Rectal smooth muscle tissue (tissue), 1 donor: ENCODE results near the gene ULK4.
"Not testable (repeated sequence)": the region's sequence is repeated elsewhere in the genome, so short reads cannot be mapped to it uniquely, and the experiment has no call there.

ENCODE experiments used
- H3K27ac ChIP-seq: one replicate; pipeline ENCODE4 v1.7.0; 2013; ENCODE audit warnings: low read depth, low read length, inconsistent platforms
- H3K27me3 ChIP-seq: one replicate; pipeline ENCODE4 v1.7.0; 2013; ENCODE audit warnings: low read length; ENCODE audit not compliant: control insufficient read depth, insufficient read depth
- H3K36me3 ChIP-seq: one replicate; pipeline ENCODE4 v1.7.0; 2013; ENCODE audit warnings: low read length; ENCODE audit not compliant: control insufficient read depth, insufficient read depth
- H3K4me1 ChIP-seq: one replicate; pipeline ENCODE4 v1.7.0; 2013; ENCODE audit warnings: low read length; ENCODE audit not compliant: control insufficient read depth, insufficient read depth
- H3K4me3 ChIP-seq: one replicate; pipeline ENCODE4 v1.7.0; 2013; ENCODE audit warnings: low read length
- H3K9ac ChIP-seq: one replicate; pipeline ENCODE4 v1.7.0; 2013; ENCODE audit warnings: low read length

Gene ULK4

GRCh38 chr3:41668379-41668778, 293.5 kb downstream of the ULK4 start:
- no peaks in the 10 kb centered on the region for H3K27me3 ChIP-seq
- no peaks in the 10 kb centered on the region for H3K4me1 ChIP-seq
- H3K36me3 ChIP-seq = no peaks in the 10 kb centered on the region
- H3K9ac ChIP-seq = no peak overlapping the region
- no peak overlapping the region for H3K27ac ChIP-seq
- no peak overlapping the region for H3K4me3 ChIP-seq

DNA sequence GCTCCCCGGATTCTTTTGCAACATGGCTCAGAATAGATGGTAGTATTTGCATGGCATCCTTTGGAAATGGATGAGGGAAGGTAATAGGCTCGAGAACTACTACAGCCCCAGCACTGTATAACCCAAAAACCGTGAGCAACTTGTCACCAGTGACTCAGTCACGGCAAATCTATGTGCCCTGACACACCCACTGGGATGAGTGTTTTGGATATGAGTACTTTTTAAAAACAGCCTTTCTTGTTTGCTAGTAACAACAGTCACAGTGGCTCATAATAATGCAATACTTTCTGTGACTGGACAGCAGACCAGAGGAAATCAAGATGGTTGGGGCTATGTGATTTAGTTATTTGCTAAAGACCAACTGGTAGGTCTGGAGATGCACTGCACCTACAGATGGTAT, 299.6 kb downstream of the ULK4 start:
- H3K27ac ChIP-seq = no peak overlapping the region
- H3K9ac ChIP-seq = no peak overlapping the region
- no peaks in the 10 kb centered on the region for H3K4me1 ChIP-seq
- no peaks in the 10 kb centered on the region for H3K27me3 ChIP-seq
- H3K36me3 ChIP-seq = no peaks in the 10 kb centered on the region
- H3K4me3 ChIP-seq = no peak overlapping the region

DNA sequence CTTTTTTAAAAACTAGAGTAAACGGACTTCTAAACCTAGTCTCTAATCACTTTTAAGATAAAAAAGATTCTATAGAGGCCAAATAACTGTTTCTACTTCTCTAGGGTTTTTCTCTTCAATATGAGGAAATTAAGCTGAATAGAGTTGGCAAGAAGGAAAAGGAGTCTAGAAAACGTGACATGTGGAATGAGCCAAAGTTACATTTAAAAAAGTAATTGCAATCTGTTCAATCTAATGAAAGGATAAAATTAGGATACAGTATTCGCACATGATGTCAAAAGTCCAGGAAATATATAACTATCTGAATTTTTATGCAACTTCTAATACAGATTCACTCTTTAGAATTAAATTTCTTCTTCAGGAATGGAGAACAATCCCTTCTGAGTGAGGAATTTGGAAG, 300.1 kb downstream of the ULK4 start:
- H3K4me1 ChIP-seq = no peaks in the 10 kb centered on the region
- H3K4me3 ChIP-seq = no peak overlapping the region
- no peak overlapping the region for H3K27ac ChIP-seq
- H3K27me3 ChIP-seq = no peaks in the 10 kb centered on the region
- no peaks in the 10 kb centered on the region for H3K36me3 ChIP-seq
- no peak overlapping the region for H3K9ac ChIP-seq

DNA sequence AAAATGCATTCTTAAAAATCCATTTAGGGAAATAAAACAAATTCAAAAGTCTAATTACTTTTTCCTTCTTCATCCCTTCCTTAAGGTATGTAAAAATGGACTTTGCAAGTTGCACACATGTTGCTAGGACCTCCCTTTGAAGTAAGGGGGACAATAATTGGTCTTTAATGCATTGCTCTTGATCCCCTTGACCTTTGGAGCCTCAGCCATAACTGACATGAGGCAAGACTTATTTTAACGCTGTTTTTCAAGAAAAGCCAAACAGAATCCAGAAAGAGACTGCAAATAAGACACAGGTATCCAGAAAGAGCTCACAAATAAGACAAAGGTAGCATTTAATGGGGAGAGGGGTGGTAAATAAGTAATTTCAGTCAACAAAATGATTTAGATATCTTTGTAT, 301.4 kb downstream of the ULK4 start:
- Histone ChIP-seq H3K27me3 (no peaks in the 10 kb centered on the region), H3K4me1 (no peaks in the 10 kb centered on the region), H3K36me3 (no peaks in the 10 kb centered on the region), H3K9ac (no peak overlapping the region), H3K4me3 (no peak overlapping the region), H3K27ac (no peak overlapping the region)

- Histone ChIP-seq H3K36me3 (no peaks in the 10 kb centered on the region), H3K4me3 (no peak overlapping the region), H3K27me3 (no peaks in the 10 kb centered on the region), H3K27ac (no peak overlapping the region), H3K4me1 (peaks cover 2% of the 10 kb centered on the region), H3K9ac (no peak overlapping the region)
These were observed 308.2 kb downstream of the ULK4 start for GRCh38 chr3:41653571-41654239.

GRCh38 chr3:41652931-41653330, 309.0 kb downstream of the ULK4 start:
- H3K4me1 ChIP-seq = peaks cover 2% of the 10 kb centered on the region
- no peak overlapping the region for H3K27ac ChIP-seq
- H3K36me3 ChIP-seq = no peaks in the 10 kb centered on the region
- H3K9ac ChIP-seq = no peak overlapping the region
- H3K4me3 ChIP-seq = no peak overlapping the region
- H3K27me3 ChIP-seq = no peaks in the 10 kb centered on the region

GRCh38 chr3:41652506-41652905, 309.4 kb downstream of the ULK4 start:
- Histone ChIP-seq H3K27me3 (no peaks in the 10 kb centered on the region), H3K27ac (no peak overlapping the region), H3K4me3 (no peak overlapping the region), H3K9ac (no peak overlapping the region), H3K4me1 (peaks cover 2% of the 10 kb centered on the region), H3K36me3 (no peaks in the 10 kb centered on the region)

DNA sequence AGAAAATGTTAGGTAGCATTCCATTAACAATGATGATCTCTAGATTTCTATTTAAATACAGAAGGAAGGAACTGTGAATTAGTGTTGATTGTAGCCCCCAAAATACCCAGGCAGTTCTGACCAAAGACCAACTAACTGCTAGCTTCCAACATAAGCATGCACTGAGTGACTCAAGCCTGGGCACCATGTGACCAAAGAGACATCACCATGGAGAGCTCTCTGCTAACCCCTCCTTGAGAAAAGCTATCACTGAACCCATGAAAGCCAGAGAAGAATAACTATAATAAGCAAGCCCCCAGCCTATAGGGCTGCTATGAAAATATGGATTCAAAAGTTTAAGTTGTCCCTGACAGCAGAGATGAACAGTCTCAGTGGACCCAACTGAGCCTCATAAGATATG, 310.2 kb downstream of the ULK4 start:
- no peak overlapping the region for H3K9ac ChIP-seq
- H3K4me1 ChIP-seq = peaks cover 2% of the 10 kb centered on the region
- no peaks in the 10 kb centered on the region for H3K36me3 ChIP-seq
- H3K27me3 ChIP-seq = no peaks in the 10 kb centered on the region
- H3K27ac ChIP-seq = no peak overlapping the region
- no peak overlapping the region for H3K4me3 ChIP-seq

GRCh38 chr3:41650406-41650805, 311.5 kb downstream of the ULK4 start:
- Histone ChIP-seq H3K27me3 (no peaks in the 10 kb centered on the region), H3K4me1 (peaks cover 2% of the 10 kb centered on the region), H3K27ac (no peak overlapping the region), H3K36me3 (no peaks in the 10 kb centered on the region), H3K9ac (no peak overlapping the region), H3K4me3 (no peak overlapping the region)

DNA sequence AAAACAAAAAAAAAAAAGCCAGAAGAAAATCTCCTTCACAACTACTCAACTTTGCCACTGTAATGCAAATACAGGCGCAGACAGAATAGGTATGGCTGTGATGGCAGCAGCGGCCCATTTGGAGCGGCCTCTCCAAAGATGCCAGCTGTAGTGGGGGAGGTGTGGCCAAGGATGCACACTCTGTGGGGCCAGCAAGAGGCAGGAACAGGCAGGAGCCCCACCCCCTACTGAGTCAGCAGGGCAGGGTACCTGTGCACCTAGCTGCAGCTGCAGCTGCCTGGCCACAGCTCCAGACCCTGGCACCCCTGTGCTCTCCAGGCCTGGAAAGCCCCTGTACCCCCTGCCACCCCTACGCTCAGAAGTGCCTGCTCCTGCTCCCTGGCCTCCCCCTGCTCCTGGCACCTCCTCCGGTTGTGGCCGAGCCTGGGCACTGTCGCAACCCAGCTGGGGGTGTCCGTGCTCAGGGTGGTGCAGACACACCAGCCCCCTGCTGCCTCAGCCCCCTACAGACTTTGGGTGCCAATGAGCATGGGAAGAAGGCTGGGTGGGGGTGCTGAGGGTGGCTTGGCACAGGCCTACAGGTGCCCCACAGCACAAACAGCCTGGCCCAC, 312.7 kb downstream of the ULK4 start:
- H3K4me1 ChIP-seq = peaks cover 2% of the 10 kb centered on the region
- H3K27me3 ChIP-seq = no peaks in the 10 kb centered on the region
- H3K9ac ChIP-seq = no peak overlapping the region
- H3K4me3 ChIP-seq = no peak overlapping the region
- H3K36me3 ChIP-seq = no peaks in the 10 kb centered on the region
- H3K27ac ChIP-seq = no peak overlapping the region

GRCh38 chr3:41647730-41648129, 314.2 kb downstream of the ULK4 start:
- not testable (repeated sequence) for H3K27ac ChIP-seq, H3K27me3 ChIP-seq, H3K36me3 ChIP-seq, H3K9ac ChIP-seq, H3K4me3 ChIP-seq, H3K4me1 ChIP-seq

GRCh38 chr3:41640076-41640475, 321.8 kb downstream of the ULK4 start:
- H3K27ac ChIP-seq = no peak overlapping the region
- H3K27me3 ChIP-seq = no peaks in the 10 kb centered on the region
- H3K4me1 ChIP-seq = no peaks in the 10 kb centered on the region
- H3K36me3 ChIP-seq = no peaks in the 10 kb centered on the region
- no peak overlapping the region for H3K4me3 ChIP-seq
- H3K9ac ChIP-seq = no peak overlapping the region

DNA sequence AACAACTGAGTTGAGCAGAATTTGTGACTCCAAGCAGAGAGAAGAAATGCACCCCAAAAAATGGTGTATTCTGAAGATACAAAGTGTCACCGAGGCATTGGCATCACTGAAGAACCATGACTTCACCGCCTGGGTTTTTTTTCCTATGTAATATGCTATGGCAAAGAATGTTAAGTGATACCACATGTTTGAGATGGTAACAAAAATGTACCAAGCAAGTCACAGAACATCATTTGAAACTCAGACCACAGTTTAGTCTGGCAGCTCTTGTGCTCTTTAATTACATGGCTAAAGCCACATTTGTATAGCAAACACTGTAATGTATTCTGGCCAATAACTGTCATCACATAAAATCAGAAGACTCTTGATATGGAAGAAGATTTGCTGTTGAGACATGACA, 323.5 kb downstream of the ULK4 start:
- Histone ChIP-seq H3K4me3 (no peak overlapping the region), H3K4me1 (no peaks in the 10 kb centered on the region), H3K27ac (no peak overlapping the region), H3K9ac (no peak overlapping the region), H3K27me3 (no peaks in the 10 kb centered on the region), H3K36me3 (no peaks in the 10 kb centered on the region)
